Mesenchymal stem cell (in vitro differentiated cells and primary cell): ENCODE results near the gene AFAP1.
A peak's percentile ranks its signal among the peaks of the same experiment; 100 is the strongest.

Experiments used
- DNase-seq: peaks from one replicate; pipeline ENCODE4 v3.0.0-alpha.2; 2013
- H2AFZ ChIP-seq: one replicate; pipeline ENCODE4 v1.6.1; 2013; ENCODE audit warnings: low read depth, mild to moderate bottlenecking, control low read depth, inconsistent platforms, low read length, moderate library complexity
- H2AK5ac ChIP-seq: 2 replicates; pipeline ENCODE4 v1.6.1; 2013; ENCODE audit warnings: low read length, moderate library complexity, mild to moderate bottlenecking, inconsistent platforms; ENCODE audit not compliant: severe bottlenecking
- H2BK120ac ChIP-seq: one replicate; pipeline ENCODE4 v1.6.1; 2013; ENCODE audit warnings: low read depth, mild to moderate bottlenecking, inconsistent platforms, low read length, moderate library complexity
- H2BK12ac ChIP-seq, 2 experiments: one replicate each; pipeline ENCODE4 v1.6.1; 2013; ENCODE audit warnings: inconsistent platforms in 2 of 2, low read length in 2 of 2, mild to moderate bottlenecking in 2 of 2, moderate library complexity in 2 of 2, control low read depth in 1 of 2
- H2BK15ac ChIP-seq: one replicate; pipeline ENCODE4 v1.6.1; 2013; ENCODE audit warnings: mild to moderate bottlenecking, low read depth, inconsistent platforms; ENCODE audit not compliant: poor library complexity, severe bottlenecking
- H2BK5ac ChIP-seq: 2 replicates; pipeline ENCODE4 v1.6.1; 2013; ENCODE audit warnings: low read depth, mild to moderate bottlenecking, low read length, control low read depth, inconsistent platforms; ENCODE audit not compliant: poor library complexity, severe bottlenecking
- H3K14ac ChIP-seq, 2 experiments: one replicate each; pipeline ENCODE4 v1.6.1; 2013; ENCODE audit warnings: inconsistent platforms in 2 of 2, low read length in 2 of 2, control low read depth in 1 of 2, mild to moderate bottlenecking in 1 of 2, moderate library complexity in 1 of 2
- H3K18ac ChIP-seq, 2 experiments: one replicate each; pipeline ENCODE4 v1.6.1; 2013; ENCODE audit warnings: inconsistent platforms in 2 of 2, low read length in 2 of 2, control low read depth in 1 of 2, low read depth in 1 of 2, mild to moderate bottlenecking in 1 of 2
- H3K23ac ChIP-seq, 2 experiments: one replicate each; pipeline ENCODE4 v1.6.1; 2013; ENCODE audit warnings: inconsistent platforms in 2 of 2, low read length in 2 of 2, mild to moderate bottlenecking in 2 of 2, moderate library complexity in 2 of 2, control low read depth in 1 of 2
- H3K27ac ChIP-seq: 2 replicates; pipeline ENCODE4 v1.5.1; 2013; ENCODE audit warnings: mild to moderate bottlenecking, moderate library complexity, low read length, control low read depth, inconsistent platforms; ENCODE audit not compliant: poor library complexity, severe bottlenecking
- H3K27me3 ChIP-seq, 2 experiments: 2 replicates each; pipeline versions ENCODE4 v1.6.1 to v1.7.0; 2013; ENCODE audit warnings: low read length in 2 of 2, mild to moderate bottlenecking in 2 of 2, moderate library complexity in 2 of 2, control low read depth in 1 of 2, inconsistent platforms in 1 of 2; ENCODE audit not compliant: control insufficient read depth in 1 of 2, insufficient read depth in 1 of 2
- H3K36me3 ChIP-seq, 2 experiments: 2 replicates each; pipeline versions ENCODE4 v1.6.1 to v1.7.0; 2013; ENCODE audit warnings: low read length in 2 of 2, control low read depth in 1 of 2, inconsistent platforms in 1 of 2, low read depth in 1 of 2, mild to moderate bottlenecking in 1 of 2; ENCODE audit not compliant: insufficient read depth in 2 of 2, control insufficient read depth in 1 of 2
- H3K4ac ChIP-seq, 2 experiments: one replicate each; pipeline ENCODE4 v1.6.1; 2013; ENCODE audit warnings: inconsistent platforms in 2 of 2, low read length in 2 of 2, mild to moderate bottlenecking in 2 of 2, moderate library complexity in 2 of 2, control low read depth in 1 of 2, low read depth in 1 of 2
- H3K4me1 ChIP-seq: 2 replicates; pipeline ENCODE4 v1.6.1; 2013; ENCODE audit warnings: low read depth, low read length, control low read depth; ENCODE audit not compliant: control insufficient read depth, insufficient read depth
- H3K4me2 ChIP-seq: 2 replicates; pipeline ENCODE4 v1.6.1; 2013; ENCODE audit warnings: low read length, mild to moderate bottlenecking, inconsistent platforms; ENCODE audit not compliant: poor library complexity, severe bottlenecking
- H3K4me3 ChIP-seq, 2 experiments: 2 replicates each; pipeline versions ENCODE4 v1.5.1 to v1.7.0; 2013; ENCODE audit warnings: low read length in 2 of 2, mild to moderate bottlenecking in 2 of 2, control low read depth in 1 of 2, low read depth in 1 of 2; ENCODE audit not compliant: insufficient read depth in 1 of 2
- H3K79me1 ChIP-seq: replicated peaks from 2 replicates; pipeline ENCODE4 v1.6.1; 2013; ENCODE audit warnings: mild to moderate bottlenecking, control low read depth, low read length, inconsistent platforms; ENCODE audit not compliant: poor library complexity, severe bottlenecking
- H3K9ac ChIP-seq: 2 replicates; pipeline ENCODE4 v1.7.0; 2013; ENCODE audit warnings: mild to moderate bottlenecking, low read length, moderate library complexity
- H3K9me3 ChIP-seq: 2 replicates; pipeline ENCODE4 v1.7.0; 2013; ENCODE audit warnings: mild to moderate bottlenecking, low read length; ENCODE audit not compliant: control insufficient read depth
- H4K8ac ChIP-seq: one replicate; pipeline ENCODE4 v1.6.1; 2013; ENCODE audit warnings: inconsistent platforms, mild to moderate bottlenecking, low read length, moderate library complexity
- H4K91ac ChIP-seq: one replicate; pipeline ENCODE4 v1.6.1; 2013; ENCODE audit warnings: mild to moderate bottlenecking, low read length, inconsistent platforms
- WGBS: methylation state at CpG from one replicate; pipeline ENCODE4 v1.1.7; 2013; ENCODE audit warnings: mixed read lengths; 5-methylcytosine and 5-hydroxymethylcytosine counted together

AFAP1 gene

DNA sequence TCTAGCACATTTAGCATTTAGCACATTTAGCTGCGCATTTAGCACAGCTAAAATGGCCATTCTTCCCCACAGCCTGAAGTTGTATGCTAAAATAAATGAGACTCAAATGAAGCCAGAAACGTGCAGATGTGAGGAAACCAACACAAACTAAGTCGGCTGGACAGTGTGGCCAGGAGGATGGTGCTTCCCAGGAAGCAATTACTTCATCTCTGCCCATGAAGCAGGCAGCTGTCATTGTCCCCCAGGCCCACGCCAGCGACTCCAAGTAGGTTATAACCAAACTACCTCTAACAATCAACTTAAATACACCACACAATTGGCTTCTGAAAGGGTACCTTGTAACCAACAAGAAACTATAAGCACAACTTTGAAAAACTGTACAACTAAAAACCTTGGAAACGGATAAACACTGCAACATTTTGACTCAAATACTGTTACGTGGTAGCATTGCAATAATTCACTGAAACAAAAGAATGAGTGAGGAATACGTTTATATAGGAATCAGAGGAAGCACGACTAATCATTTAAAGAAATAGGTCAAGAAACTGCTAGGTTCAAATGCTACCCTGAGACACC is 39.2 kb downstream of the AFAP1 start:
- WGBS, result 62% methylated on average over 8 of the region's 9 CpGs
- Histone ChIP-seq H3K9ac (no peak overlapping the region), H3K4me2 (no peak overlapping the region), H3K4me1 (peaks cover 18% of the 10 kb centered on the region), H4K91ac (no peak overlapping the region), H2BK12ac (no peak overlapping the region), H3K14ac (no peak overlapping the region), H2BK120ac (no peak overlapping the region), H3K79me1 (peaks cover 4% of the 10 kb centered on the region), H3K27ac (no peak overlapping the region), H3K36me3 (peaks cover 2 to 5% of the 10 kb centered on the region in 2 experiments), H2AK5ac (no peak overlapping the region), H3K23ac (no peak overlapping the region), H4K8ac (no peak overlapping the region), H3K4ac (no peak overlapping the region), H3K9me3 (no peaks in the 10 kb centered on the region), H3K18ac (peak overlapping the region in 1 of 2 experiments; percentile 45), H2BK15ac (no peak overlapping the region), H2AFZ (no peak overlapping the region), H3K4me3 (no peak overlapping the region), H2BK5ac (no peak overlapping the region), H3K27me3 (no peaks in the 10 kb centered on the region)
- DNase-seq, result peak; percentile 44

DNA sequence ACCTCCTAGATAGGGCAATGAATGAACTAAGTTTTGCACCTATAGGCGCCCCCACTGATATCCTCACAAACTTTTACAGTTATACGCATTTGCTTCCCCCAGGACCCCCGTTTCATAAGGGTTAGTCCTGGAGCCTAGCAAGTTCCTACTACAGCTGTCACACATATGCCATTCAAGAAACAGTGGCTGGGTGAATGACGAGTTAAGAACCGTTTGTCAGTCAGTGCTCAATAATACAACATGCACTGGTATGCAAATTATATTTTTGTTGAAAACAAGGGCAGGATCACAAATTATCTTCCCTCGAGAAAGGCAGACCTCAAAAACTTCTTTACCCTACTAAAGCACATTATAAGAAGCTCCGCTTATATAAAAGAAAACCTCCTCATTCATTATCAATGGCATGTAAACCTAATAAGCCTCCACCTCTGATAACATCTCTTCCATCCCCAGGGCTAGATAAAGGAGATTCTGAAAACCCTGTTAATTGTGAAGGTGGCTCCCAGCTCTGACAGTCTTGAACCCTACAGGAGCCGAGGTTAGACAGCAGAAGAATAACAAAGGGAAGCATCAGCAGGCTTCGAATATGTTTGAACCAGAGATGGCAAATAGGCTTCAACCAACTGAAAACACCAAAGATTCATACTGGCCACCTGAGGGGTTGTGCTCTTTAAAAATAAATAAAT is 40.3 kb downstream of the AFAP1 start:
- H3K18ac ChIP-seq, result no peak overlapping the region
- H3K36me3 ChIP-seq, result peaks cover 10 to 12% of the 10 kb centered on the region in 2 experiments
- H2BK12ac ChIP-seq, result no peak overlapping the region
- H2BK120ac ChIP-seq, result no peak overlapping the region
- H2BK15ac ChIP-seq, result no peak overlapping the region
- H3K4me1 ChIP-seq, result peaks cover 17% of the 10 kb centered on the region
- H3K23ac ChIP-seq, result no peak overlapping the region
- 69% methylated on average over 9 of the region's 9 CpGs for WGBS
- H3K9me3 ChIP-seq, result no peaks in the 10 kb centered on the region
- H3K9ac ChIP-seq, result no peak overlapping the region
- no peak overlapping the region for H3K4me2 ChIP-seq
- H3K14ac ChIP-seq, result no peak overlapping the region
- no peak overlapping the region for H3K4ac ChIP-seq
- no peak overlapping the region for H3K27ac ChIP-seq
- H3K4me3 ChIP-seq, result no peak overlapping the region
- H2BK5ac ChIP-seq, result no peak overlapping the region
- H3K79me1 ChIP-seq, result peaks cover 6% of the 10 kb centered on the region
- H2AFZ ChIP-seq, result no peak overlapping the region
- no peaks in the 10 kb centered on the region for H3K27me3 ChIP-seq
- DNase-seq, result no peak
- no peak overlapping the region for H4K91ac ChIP-seq
- no peak overlapping the region for H2AK5ac ChIP-seq
- H4K8ac ChIP-seq, result no peak overlapping the region

GRCh38 chr4:7898385-7898784 is 41.3 kb downstream of the AFAP1 start:
- no peak overlapping the region for H3K4ac ChIP-seq
- no peak overlapping the region for H3K27ac ChIP-seq
- H4K91ac ChIP-seq, result no peak overlapping the region
- no peak overlapping the region for H3K23ac ChIP-seq
- WGBS, result no CpG with 5 or more reads among the region's 4 CpGs
- H2AFZ ChIP-seq, result no peak overlapping the region
- H3K9ac ChIP-seq, result peak overlapping the region; percentile 10
- H3K4me1 ChIP-seq, result peaks cover 15% of the 10 kb centered on the region
- peaks cover 9% of the 10 kb centered on the region for H3K79me1 ChIP-seq
- peaks cover 17% of the 10 kb centered on the region in 2 experiments for H3K36me3 ChIP-seq
- no peak overlapping the region for H2BK12ac ChIP-seq
- H2AK5ac ChIP-seq, result no peak overlapping the region
- no peak overlapping the region for H2BK5ac ChIP-seq
- no peak overlapping the region for H3K18ac ChIP-seq
- H2BK120ac ChIP-seq, result no peak overlapping the region
- H2BK15ac ChIP-seq, result no peak overlapping the region
- no peaks in the 10 kb centered on the region for H3K9me3 ChIP-seq
- DNase-seq, result peak; percentile 50
- no peaks in the 10 kb centered on the region for H3K27me3 ChIP-seq
- H3K4me2 ChIP-seq, result no peak overlapping the region
- no peak overlapping the region for H3K14ac ChIP-seq
- H4K8ac ChIP-seq, result no peak overlapping the region
- H3K4me3 ChIP-seq, result no peak overlapping the region

GRCh38 chr4:7897811-7898210 is 41.9 kb downstream of the AFAP1 start:
- no peaks in the 10 kb centered on the region for H3K9me3 ChIP-seq
- H3K18ac ChIP-seq, result no peak overlapping the region
- no peak overlapping the region for H3K14ac ChIP-seq
- no peaks in the 10 kb centered on the region for H3K27me3 ChIP-seq
- 97% methylated on average over 7 of the region's 7 CpGs for WGBS
- H3K4me1 ChIP-seq, result peaks cover 15% of the 10 kb centered on the region
- no peak overlapping the region for H2BK5ac ChIP-seq
- no peak overlapping the region for H2BK12ac ChIP-seq
- H3K4me3 ChIP-seq, result no peak overlapping the region
- peaks cover 9% of the 10 kb centered on the region for H3K79me1 ChIP-seq
- H2AK5ac ChIP-seq, result no peak overlapping the region
- H3K4ac ChIP-seq, result no peak overlapping the region
- H2AFZ ChIP-seq, result no peak overlapping the region
- H2BK120ac ChIP-seq, result no peak overlapping the region
- H3K27ac ChIP-seq, result no peak overlapping the region
- H3K9ac ChIP-seq, result no peak overlapping the region
- H2BK15ac ChIP-seq, result no peak overlapping the region
- DNase-seq, result no peak
- no peak overlapping the region for H4K8ac ChIP-seq
- H3K4me2 ChIP-seq, result no peak overlapping the region
- no peak overlapping the region for H4K91ac ChIP-seq
- H3K23ac ChIP-seq, result no peak overlapping the region
- H3K36me3 ChIP-seq, result peaks cover 17% of the 10 kb centered on the region in 2 experiments
